ENCODE results near the gene TENT5C.

DNA sequence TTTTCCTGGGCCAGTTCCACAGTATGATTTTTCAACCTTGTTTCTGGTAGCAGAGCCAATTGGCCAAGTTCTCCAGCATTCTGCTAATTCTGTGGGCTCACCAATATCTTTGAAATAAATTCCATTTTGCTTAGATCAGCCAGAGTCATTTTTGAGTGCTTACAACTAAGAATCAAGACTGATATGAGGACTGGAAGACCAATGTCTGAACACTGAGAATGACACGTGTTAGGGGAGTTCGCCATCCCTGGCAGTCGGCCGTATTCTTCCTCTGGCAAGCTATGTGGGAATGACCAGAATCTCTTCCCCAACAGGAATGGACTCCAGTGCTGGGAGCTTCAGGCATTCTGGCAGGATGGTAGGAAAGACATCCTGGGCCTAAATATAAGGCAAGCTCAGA lies 4.9 kb upstream of the TENT5C start:
- TF ChIP-seq EZH2 (IDR thresholded peaks at IDR 0.05; ENCODE audit: borderline replicate concordance, low read length), result no peak
- TF ChIP-seq, protein P1, sequence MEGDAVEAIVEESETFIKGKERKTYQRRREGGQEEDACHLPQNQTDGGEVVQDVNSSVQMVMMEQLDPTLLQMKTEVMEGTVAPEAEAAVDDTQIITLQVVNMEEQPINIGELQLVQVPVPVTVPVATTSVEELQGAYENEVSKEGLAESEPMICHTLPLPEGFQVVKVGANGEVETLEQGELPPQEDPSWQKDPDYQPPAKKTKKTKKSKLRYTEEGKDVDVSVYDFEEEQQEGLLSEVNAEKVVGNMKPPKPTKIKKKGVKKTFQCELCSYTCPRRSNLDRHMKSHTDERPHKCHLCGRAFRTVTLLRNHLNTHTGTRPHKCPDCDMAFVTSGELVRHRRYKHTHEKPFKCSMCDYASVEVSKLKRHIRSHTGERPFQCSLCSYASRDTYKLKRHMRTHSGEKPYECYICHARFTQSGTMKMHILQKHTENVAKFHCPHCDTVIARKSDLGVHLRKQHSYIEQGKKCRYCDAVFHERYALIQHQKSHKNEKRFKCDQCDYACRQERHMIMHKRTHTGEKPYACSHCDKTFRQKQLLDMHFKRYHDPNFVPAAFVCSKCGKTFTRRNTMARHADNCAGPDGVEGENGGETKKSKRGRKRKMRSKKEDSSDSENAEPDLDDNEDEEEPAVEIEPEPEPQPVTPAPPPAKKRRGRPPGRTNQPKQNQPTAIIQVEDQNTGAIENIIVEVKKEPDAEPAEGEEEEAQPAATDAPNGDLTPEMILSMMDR (conservative IDR thresholded peaks at IDR 0.05 in 1 of 2, IDR thresholded peaks at IDR 0.05 in 1 of 2; ENCODE audit: extremely low read depth in 1 of 2, insufficient read depth in 1 of 2, low read depth in 1 of 2, low read length in 2 of 2), result no peak

Data from mammary epithelial cell (primary cell).